ENCODE results near the gene OTOA.

Gene OTOA

DNA sequence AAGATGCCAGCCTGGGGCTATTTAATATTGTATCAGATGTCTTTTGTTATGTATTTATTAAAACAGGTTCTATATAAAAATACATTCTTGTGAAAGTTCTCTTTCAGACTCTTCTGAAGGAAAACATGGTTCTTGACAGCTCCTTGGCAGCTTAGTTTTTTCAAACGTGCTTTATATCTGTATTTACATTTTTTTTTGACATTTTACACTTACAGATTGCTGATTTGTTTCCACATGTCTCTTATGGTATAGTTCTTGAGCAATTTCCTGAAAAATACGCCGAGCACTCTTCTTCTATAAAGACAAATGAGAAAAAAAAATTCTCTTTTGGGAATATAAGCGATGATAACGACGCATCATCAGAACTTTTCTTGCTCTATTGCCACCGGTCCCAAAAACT lies 20.9 kb upstream of the OTOA start:
- ChIA-PET POLR2A (no interaction called here), CTCF (interaction anchor here (0.6 to 10.9 kb wide), 8 partner anchors 12 to 74 kb away, joined by 3 to 150 read pairs (median 18); no protein-coding TSS in a partner anchor)
- DNase-seq (ENCODE audit: low read depth, low spot score), result no peak
- H3K4me3 ChIP-seq (ENCODE audit: low read depth, low read length), result no peak overlapping the region
- TF ChIP-seq, protein P1, sequence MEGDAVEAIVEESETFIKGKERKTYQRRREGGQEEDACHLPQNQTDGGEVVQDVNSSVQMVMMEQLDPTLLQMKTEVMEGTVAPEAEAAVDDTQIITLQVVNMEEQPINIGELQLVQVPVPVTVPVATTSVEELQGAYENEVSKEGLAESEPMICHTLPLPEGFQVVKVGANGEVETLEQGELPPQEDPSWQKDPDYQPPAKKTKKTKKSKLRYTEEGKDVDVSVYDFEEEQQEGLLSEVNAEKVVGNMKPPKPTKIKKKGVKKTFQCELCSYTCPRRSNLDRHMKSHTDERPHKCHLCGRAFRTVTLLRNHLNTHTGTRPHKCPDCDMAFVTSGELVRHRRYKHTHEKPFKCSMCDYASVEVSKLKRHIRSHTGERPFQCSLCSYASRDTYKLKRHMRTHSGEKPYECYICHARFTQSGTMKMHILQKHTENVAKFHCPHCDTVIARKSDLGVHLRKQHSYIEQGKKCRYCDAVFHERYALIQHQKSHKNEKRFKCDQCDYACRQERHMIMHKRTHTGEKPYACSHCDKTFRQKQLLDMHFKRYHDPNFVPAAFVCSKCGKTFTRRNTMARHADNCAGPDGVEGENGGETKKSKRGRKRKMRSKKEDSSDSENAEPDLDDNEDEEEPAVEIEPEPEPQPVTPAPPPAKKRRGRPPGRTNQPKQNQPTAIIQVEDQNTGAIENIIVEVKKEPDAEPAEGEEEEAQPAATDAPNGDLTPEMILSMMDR (IDR thresholded peaks at IDR 0.05; ENCODE audit: insufficient read depth, low read length, missing control alignments), result no peak

DNA sequence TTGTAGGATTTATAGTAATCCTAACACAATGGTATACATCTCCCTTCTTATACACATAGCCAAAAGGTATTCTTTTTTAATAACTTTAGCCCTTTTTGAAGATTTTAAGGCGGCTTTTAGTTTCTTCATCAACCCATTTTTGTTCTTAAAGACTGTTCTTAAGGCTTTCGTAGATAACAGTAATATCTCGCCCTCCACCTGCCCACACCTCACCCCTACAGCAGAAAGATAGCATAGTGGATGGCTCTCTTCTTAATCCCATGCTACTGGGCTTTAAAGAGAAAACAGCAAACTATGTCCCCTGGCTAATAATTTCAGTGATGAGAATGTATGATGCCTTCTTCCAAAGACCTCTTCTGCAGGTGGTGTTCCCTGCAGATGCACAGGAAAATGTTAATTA lies 20.0 kb upstream of the OTOA start:
- TF ChIP-seq, protein P1 (IDR thresholded peaks at IDR 0.05; ENCODE audit: insufficient read depth, low read length, missing control alignments), result no peak
- no peak for DNase-seq (ENCODE audit: low read depth, low spot score)
- ChIA-PET POLR2A (no interaction called here), CTCF (interaction anchor here (0.8 to 10.9 kb wide), 5 partner anchors 13 to 59 kb away, joined by 3 to 150 read pairs (median 5); no protein-coding TSS in a partner anchor)
- no peak overlapping the region for H3K4me3 ChIP-seq (ENCODE audit: low read depth, low read length)

DNA sequence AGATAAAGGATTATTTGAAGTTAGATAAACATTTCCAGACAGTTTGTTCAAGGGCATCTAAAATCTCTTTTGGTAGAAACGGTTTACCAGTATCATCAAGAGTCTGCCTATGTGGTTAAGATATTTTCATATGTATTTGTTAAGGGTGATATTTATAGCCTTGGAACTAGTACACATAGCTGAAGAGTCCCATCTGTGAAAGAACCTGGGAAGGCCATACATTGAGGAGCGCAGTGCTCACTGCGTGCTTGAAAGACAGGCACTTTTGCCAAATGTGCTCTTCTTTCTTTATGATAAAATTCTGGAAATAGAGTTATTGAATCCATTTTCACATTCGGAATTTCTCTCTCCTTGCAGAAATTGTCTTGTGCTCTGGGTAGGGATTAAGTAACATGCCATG lies 19.1 kb upstream of the OTOA start:
- H3K4me3 ChIP-seq (ENCODE audit: low read depth, low read length), result no peak overlapping the region
- CTCF ChIA-PET, result interaction anchor here (0.8 to 10.9 kb wide), 6 partner anchors 12 to 62 kb away, joined by 3 to 150 read pairs (median 4); no protein-coding TSS in a partner anchor
- DNase-seq (ENCODE audit: low read depth, low spot score), result no peak
- TF ChIP-seq, protein P1 (IDR thresholded peaks at IDR 0.05; ENCODE audit: insufficient read depth, low read length, missing control alignments), result no peak
- POLR2A ChIA-PET, result no interaction called here

DNA sequence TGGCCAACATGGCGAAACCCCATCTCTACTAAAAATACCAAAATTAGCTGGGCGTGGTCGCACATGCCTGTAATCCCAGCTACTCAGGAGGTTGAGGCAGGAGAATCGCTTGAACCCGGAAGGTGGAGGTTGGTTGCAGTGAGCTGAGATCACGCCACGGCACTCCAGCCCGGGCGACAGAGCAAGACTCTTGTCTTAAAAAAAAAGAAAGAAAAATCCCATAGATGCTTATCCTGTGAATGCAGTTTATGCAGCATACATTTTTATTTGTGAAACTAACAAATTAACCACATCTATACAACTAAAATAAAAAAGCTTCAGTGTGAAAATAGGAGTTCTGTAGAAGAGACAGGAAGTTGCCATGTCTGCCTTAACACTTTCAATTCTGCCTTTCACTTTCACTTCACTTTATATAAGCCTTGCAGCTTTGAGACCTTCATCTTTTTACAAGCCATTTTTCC lies 18.5 kb upstream of the OTOA start:
- CTCF ChIA-PET, result interaction anchor here (1.0 to 10.9 kb wide), 7 partner anchors 12 to 74 kb away, joined by 3 to 150 read pairs (median 3); no protein-coding TSS in a partner anchor
- POLR2A ChIA-PET, result no interaction called here

DNA sequence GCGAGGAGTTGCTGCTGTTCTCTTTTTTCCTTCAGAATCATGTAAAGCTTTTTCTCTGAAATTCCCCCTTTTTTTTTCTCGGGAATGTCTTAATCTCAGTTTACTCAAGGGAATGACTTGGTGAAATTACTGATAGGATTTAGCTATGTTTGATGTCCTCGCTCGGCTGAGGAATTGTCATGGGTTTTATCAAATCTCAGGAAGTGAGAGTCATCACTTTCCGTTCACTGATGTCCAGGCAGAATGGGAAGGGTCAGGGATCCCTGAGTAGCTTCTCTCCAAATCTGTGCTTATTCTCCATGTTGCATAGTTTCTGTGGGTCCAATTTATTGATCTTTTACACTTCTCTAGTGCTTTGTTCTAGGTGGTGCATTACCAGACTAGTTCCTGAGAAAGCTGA lies 17.7 kb upstream of the OTOA start:
- DNase-seq (ENCODE audit: low read depth, low spot score), result no peak
- TF ChIP-seq, protein P1 (IDR thresholded peaks at IDR 0.05; ENCODE audit: insufficient read depth, low read length, missing control alignments), result no peak
- H3K4me3 ChIP-seq (ENCODE audit: low read depth, low read length), result no peak overlapping the region
- POLR2A ChIA-PET, result no interaction called here
- CTCF ChIA-PET, result interaction anchor here (0.7 to 10.9 kb wide), 9 partner anchors 11 to 73 kb away, joined by 3 to 150 read pairs (median 3); no protein-coding TSS in a partner anchor

More for the DNA sequence above, 18.5 kb upstream of the OTOA start:
- no peak for DNase-seq (ENCODE audit: low read depth, low spot score)
- TF ChIP-seq, protein P1 (IDR thresholded peaks at IDR 0.05; ENCODE audit: insufficient read depth, low read length, missing control alignments), result no peak
- H3K4me3 ChIP-seq (ENCODE audit: low read depth, low read length), result no peak overlapping the region

DNA sequence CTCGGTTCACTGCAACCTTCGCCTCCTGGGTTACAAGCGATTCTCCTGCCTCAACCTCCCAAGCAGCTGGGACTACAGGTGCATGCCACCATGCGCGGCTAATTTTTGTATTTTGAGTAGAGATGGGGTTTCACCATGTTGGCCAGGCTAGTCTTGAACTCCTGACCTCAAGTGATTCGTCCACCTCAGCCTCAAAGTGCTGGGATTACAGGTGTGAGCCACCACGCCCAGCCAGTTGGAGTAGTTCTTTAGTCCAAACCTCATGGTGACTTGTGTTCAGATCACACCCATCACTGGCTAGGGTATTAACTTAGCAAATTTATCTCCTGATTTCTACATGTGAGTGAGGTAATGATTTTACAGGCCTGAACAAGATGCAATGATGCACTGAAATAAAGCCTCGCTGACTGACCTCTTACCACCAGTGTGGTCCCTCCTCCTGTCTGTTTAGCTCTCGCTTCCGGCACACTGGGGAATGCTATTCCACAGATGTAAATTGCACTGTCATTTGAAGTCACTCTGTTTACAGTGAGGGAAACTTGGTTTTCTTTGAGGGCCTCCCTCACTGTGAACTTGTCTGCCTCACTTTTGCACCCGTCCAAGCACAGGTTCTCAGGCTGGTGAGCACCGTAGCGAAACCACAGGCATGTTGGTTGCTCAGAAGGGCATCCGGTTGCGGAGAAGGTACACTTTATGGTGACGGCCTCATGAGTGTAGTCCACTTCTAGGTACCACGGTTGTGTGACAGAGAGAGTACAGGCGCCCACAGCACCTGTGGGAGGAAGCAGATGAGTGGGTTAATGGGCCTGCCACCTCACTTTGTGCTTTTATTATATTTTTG lies 16.8 kb upstream of the OTOA start:
- no peak for DNase-seq (ENCODE audit: low read depth, low spot score)
- H3K4me3 ChIP-seq (ENCODE audit: low read depth, low read length), result no peak overlapping the region
- ChIA-PET POLR2A (no interaction called here), CTCF (interaction anchor here (1.3 to 10.9 kb wide), 4 partner anchors 10 to 542 kb away, joined by 3 to 150 read pairs (median 4); no protein-coding TSS in a partner anchor)
- TF ChIP-seq, protein P1 (IDR thresholded peaks at IDR 0.05; ENCODE audit: insufficient read depth, low read length, missing control alignments), result no peak
